H9 (cell line): ENCODE results near the gene B3GALT5. TPM values are rescaled to one million over a fixed set of nuclear protein-coding genes. Genes with fewer than 3 reads are reported as not detected.

Experiments
- DNase-seq: peaks from one replicate; pipeline ENCODE4 v3.0.0-alpha.2; 2017
- H2AFZ ChIP-seq: one replicate; pipeline ENCODE4 v1.6.1; 2013; ENCODE audit warnings: mild to moderate bottlenecking, low read length, control low read depth, moderate library complexity
- H2AK5ac ChIP-seq: 2 replicates; pipeline ENCODE4 v1.6.1; 2013; ENCODE audit warnings: low read length, control low read depth, mixed read lengths; ENCODE audit not compliant: insufficient read length
- H2BK120ac ChIP-seq: one replicate; pipeline ENCODE4 v1.6.1; 2013; ENCODE audit warnings: low read depth, mild to moderate bottlenecking, low read length, control low read depth, inconsistent platforms; ENCODE audit not compliant: poor library complexity, severe bottlenecking
- H2BK12ac ChIP-seq: 2 replicates; pipeline ENCODE4 v1.6.1; 2013; ENCODE audit warnings: low read length, control low read depth, mixed read lengths, low read depth; ENCODE audit not compliant: insufficient read length
- H2BK15ac ChIP-seq: 2 replicates; pipeline ENCODE4 v1.6.1; 2013; ENCODE audit warnings: low read depth, low read length, control low read depth
- H2BK20ac ChIP-seq: one replicate; pipeline ENCODE4 v1.6.1; 2013; ENCODE audit warnings: low read depth, mild to moderate bottlenecking, low read length, control low read depth, inconsistent platforms; ENCODE audit not compliant: poor library complexity, severe bottlenecking
- H2BK5ac ChIP-seq: 2 replicates; pipeline ENCODE4 v1.6.1; 2013; ENCODE audit warnings: low read length, control low read depth, mixed read lengths; ENCODE audit not compliant: insufficient read length
- H3K14ac ChIP-seq: 2 replicates; pipeline ENCODE4 v1.6.1; 2013; ENCODE audit warnings: low read length, control low read depth; ENCODE audit not compliant: insufficient read depth
- H3K18ac ChIP-seq: 2 replicates; pipeline ENCODE4 v1.6.1; 2013; ENCODE audit warnings: low read depth, mild to moderate bottlenecking, mixed read lengths, low read length, control low read depth; ENCODE audit not compliant: insufficient read length
- H3K23ac ChIP-seq: 2 replicates; pipeline ENCODE4 v1.6.1; 2013; ENCODE audit warnings: low read length, control low read depth, mixed read lengths, low read depth; ENCODE audit not compliant: insufficient read length
- H3K23me2 ChIP-seq: 2 replicates; pipeline ENCODE4 v1.6.1; 2013; ENCODE audit warnings: low read depth, mild to moderate bottlenecking, mixed read lengths, low read length, control low read depth; ENCODE audit not compliant: insufficient read length, poor library complexity, severe bottlenecking
- H3K27ac ChIP-seq: 2 replicates; pipeline ENCODE4 v1.5.1; 2013; ENCODE audit warnings: low read length, control low read depth, mixed read lengths, low read depth; ENCODE audit not compliant: insufficient read length
- H3K27me3 ChIP-seq: 2 replicates; pipeline ENCODE4 v1.6.1; 2013; ENCODE audit warnings: low read length, control low read depth, inconsistent platforms; ENCODE audit not compliant: insufficient read depth
- H3K4ac ChIP-seq: 2 replicates; pipeline ENCODE4 v1.6.1; 2013; ENCODE audit warnings: low read depth, mild to moderate bottlenecking, control low read depth, inconsistent platforms, low read length, moderate library complexity
- H3K4me1 ChIP-seq: 2 replicates; pipeline ENCODE4 v1.6.1; 2013; ENCODE audit warnings: low read length, control low read depth, inconsistent platforms; ENCODE audit not compliant: insufficient read depth
- H3K4me2 ChIP-seq: 2 replicates; pipeline ENCODE4 v1.6.1; 2013; ENCODE audit warnings: low read length, control low read depth, mixed read lengths; ENCODE audit not compliant: insufficient read length, insufficient read depth
- H3K56ac ChIP-seq: 2 replicates; pipeline ENCODE4 v1.6.1; 2013; ENCODE audit warnings: low read depth, mild to moderate bottlenecking, mixed read lengths, low read length, control low read depth; ENCODE audit not compliant: insufficient read length
- H3K79me1 ChIP-seq: 2 replicates; pipeline ENCODE4 v1.6.1; 2013; ENCODE audit warnings: low read depth, mild to moderate bottlenecking, moderate library complexity, low read length, control low read depth, inconsistent platforms; ENCODE audit not compliant: insufficient read depth, poor library complexity, severe bottlenecking
- H3K79me2 ChIP-seq: 2 replicates; pipeline ENCODE4 v1.6.1; 2013; ENCODE audit warnings: low read length, control low read depth, inconsistent platforms; ENCODE audit not compliant: insufficient read depth
- H3K9ac ChIP-seq: 2 replicates; pipeline ENCODE4 v1.6.1; 2013; ENCODE audit warnings: low read length, control low read depth, mixed read lengths; ENCODE audit not compliant: insufficient read length; ENCODE audit errors: extremely low read depth
- H3K9me3 ChIP-seq: one replicate; pipeline ENCODE4 v1.6.1; 2013; ENCODE audit warnings: low read depth, low read length, inconsistent platforms; ENCODE audit not compliant: control insufficient read depth
- H3T11ph ChIP-seq: one replicate; pipeline ENCODE4 v1.6.1; 2013; ENCODE audit warnings: mild to moderate bottlenecking, low read length, control low read depth, inconsistent platforms
- H4K20me1 ChIP-seq: one replicate; pipeline ENCODE4 v1.6.1; 2013; ENCODE audit not compliant: control insufficient read depth, insufficient read length, insufficient read depth
- H4K5ac ChIP-seq: 2 replicates; pipeline ENCODE4 v1.6.1; 2013; ENCODE audit warnings: low read depth, mild to moderate bottlenecking, mixed read lengths, low read length, control low read depth; ENCODE audit not compliant: insufficient read length
- H4K8ac ChIP-seq: replicated peaks from 2 replicates; pipeline ENCODE4 v1.6.1; 2013; ENCODE audit warnings: low read length, control low read depth, mixed read lengths, low read depth; ENCODE audit not compliant: insufficient read length
- H4K91ac ChIP-seq: 2 replicates; pipeline ENCODE4 v1.6.1; 2013; ENCODE audit warnings: low read depth, mild to moderate bottlenecking, moderate library complexity, mixed read lengths, low read length, control low read depth; ENCODE audit not compliant: insufficient read length
- H3K27ac Mint-ChIP-seq, 3 experiments: 2 replicates in 2 of 3; 3 replicates in 1 of 3; pipeline ENCODE4 v1.8.0; 2020 to 2021; ENCODE audit warnings: mixed read lengths in 3 of 3, mild to moderate bottlenecking in 1 of 3, moderate library complexity in 1 of 3
- H3K27me3 Mint-ChIP-seq: 2 replicates; pipeline ENCODE4 v1.8.0; 2021; ENCODE audit warnings: low read depth, mild to moderate bottlenecking, moderate library complexity, mixed read lengths
- H3K36me3 Mint-ChIP-seq, 3 experiments: 2 replicates in 2 of 3; 3 replicates in 1 of 3; pipeline ENCODE4 v1.8.0; 2020 to 2021; ENCODE audit warnings: low read depth in 3 of 3, mixed read lengths in 3 of 3; ENCODE audit not compliant: insufficient read depth in 1 of 3
- H3K4me1 Mint-ChIP-seq, 2 experiments: 2 replicates each; pipeline ENCODE4 v1.8.0; 2020; ENCODE audit warnings: mixed read lengths in 2 of 2
- H3K4me3 Mint-ChIP-seq, 2 experiments: 2 replicates in 1 of 2; 3 replicates in 1 of 2; pipeline ENCODE4 v1.8.0; 2020 to 2021; ENCODE audit warnings: mild to moderate bottlenecking in 2 of 2, mixed read lengths in 2 of 2, moderate library complexity in 1 of 2
- H3K9me3 Mint-ChIP-seq, 2 experiments: 2 replicates in 1 of 2; 3 replicates in 1 of 2; pipeline ENCODE4 v1.8.0; 2020; ENCODE audit warnings: mild to moderate bottlenecking in 2 of 2, mixed read lengths in 2 of 2, moderate library complexity in 1 of 2
- CTCF ChIP-seq: fragments of 200-600 bp; sonication (generic); conservative IDR thresholded peaks from 3 replicates; pipeline ENCODE4 v1.8.0; 2021; ENCODE audit warnings: antibody characterized with exemption, mild to moderate bottlenecking
- WGBS: extraction: QIAGEN DNeasy Blood & Tissue Kit; methylation state at CpG from one replicate; pipeline ENCODE4 v1.1.7; 2013; ENCODE audit warnings: missing lambda C conversion rate, low lambda C conversion rate, mixed read lengths; ENCODE audit not compliant: insufficient read length; ENCODE audit errors: extremely low coverage; 5-methylcytosine and 5-hydroxymethylcytosine counted together
- total RNA-seq: library from RNA; stranded (reverse); gene quantifications from 2 replicates; pipeline ENCODE4 v1.2.1, GENCODE V29; 2021

The B3GALT5 gene
- total RNA-seq, 1 experiment from 2014 or later, result 24.7 TPM

- no peak for TF ChIP-seq CTCF
- Histone ChIP-seq H3T11ph (no peak overlapping the region), H3K9ac (no peak overlapping the region), H3K9me3 (no peaks in the 10 kb centered on the region), H2AK5ac (no peak overlapping the region), H4K20me1 (no peaks in the 10 kb centered on the region), H3K4me2 (no peak overlapping the region), H2BK12ac (no peak overlapping the region), H3K27me3 (no peaks in the 10 kb centered on the region), H2BK5ac (no peak overlapping the region), H4K91ac (no peak overlapping the region), H3K23ac (no peak overlapping the region), H3K4ac (no peak overlapping the region), H3K4me1 (peaks cover 5% of the 10 kb centered on the region), H2BK120ac (no peak overlapping the region), H3K27ac (no peak overlapping the region), H2BK15ac (no peak overlapping the region), H2BK20ac (no peak overlapping the region), H3K56ac (no peak overlapping the region), H3K14ac (no peak overlapping the region), H3K79me2 (peaks cover 9% of the 10 kb centered on the region; the same call in 1 of the 2 replicates), H3K23me2 (no peaks in the 10 kb centered on the region), H3K18ac (no peak overlapping the region), H3K79me1 (peaks cover 6% of the 10 kb centered on the region), H4K5ac (no peak overlapping the region), H4K8ac (no peak overlapping the region), H2AFZ (no peak overlapping the region)
- no peak for DNase-seq
- WGBS, result no CpG with 5 or more reads among the region's 5 CpGs
- peaks cover 74 to 94% (median 75%) of the 10 kb centered on the region in 3 experiments for H3K36me3 Mint-ChIP-seq
- no peaks in the 10 kb centered on the region for H3K27me3 Mint-ChIP-seq
- 0 out of 5 replicates have a peak, but pooled peaks cover 0 to 2% of the 10 kb centered on the region in 2 experiments for H3K9me3 Mint-ChIP-seq
- H3K4me3 Mint-ChIP-seq, result no peak overlapping the region
- peak overlapping the region; percentile 56 to 80 (median 70); a peak in 4 of 7 replicates for H3K27ac Mint-ChIP-seq
- H3K4me1 Mint-ChIP-seq, result peaks cover 14 to 30% of the 10 kb centered on the region in 2 experiments
These were observed 36.8 kb downstream of the B3GALT5 start for GRCh38 chr21:39649526-39649925.
